Activated T-helper 1 cell treated with anti-CD3 and anti-CD28 coated beads, Interleukin-12 subunit alpha, Interleukin-12 subunit beta, Interleukin-2, Interleukin-4 antibody, amounts not matched to agents 30 ng/mL and 10 ng/mL and 1 ng/mL, durations not matched to agents 14 hours and 24 hours and 36 hours (primary cell): ENCODE results near the gene PPP2R5A. TPM values are rescaled to one million over a fixed set of nuclear protein-coding genes. Genes with fewer than 3 reads are reported as not detected.

Experiments used
- DNase-seq: peaks from one replicate; pipeline ENCODE4 v3.0.0; 2021; ENCODE audit warnings: low spot score
- H3K27ac Mint-ChIP-seq: one replicate; pipeline ENCODE4 v1.8.0; 2021; ENCODE audit warnings: mild to moderate bottlenecking, mixed read lengths
- H3K27me3 Mint-ChIP-seq: one replicate; pipeline ENCODE4 v1.8.0; 2022; ENCODE audit warnings: mild to moderate bottlenecking, moderate library complexity, mixed read lengths; ENCODE audit not compliant: insufficient read depth
- H3K36me3 Mint-ChIP-seq: one replicate; pipeline ENCODE4 v1.8.0; 2021; ENCODE audit warnings: low read depth, mixed read lengths
- H3K4me1 Mint-ChIP-seq: one replicate; pipeline ENCODE4 v1.8.0; 2021; ENCODE audit warnings: low read depth, mixed read lengths
- H3K4me3 Mint-ChIP-seq: one replicate; pipeline ENCODE4 v1.8.0; 2021; ENCODE audit warnings: mild to moderate bottlenecking, moderate library complexity, mixed read lengths
- H3K9me3 Mint-ChIP-seq: one replicate; pipeline ENCODE4 v1.8.0; 2021; ENCODE audit warnings: mixed read lengths
- intact Hi-C: fragments of 100-400 bp; cut with micrococcal nuclease; formaldehyde crosslinking; loops from one replicate; pipeline ENCODE4 v1.15.1; 2024
- total RNA-seq: library from RNA; stranded (reverse); gene quantifications from 2 replicates; pipeline ENCODE4 v1.2.3, GENCODE V29; 2022

The PPP2R5A gene
- total RNA-seq = 46.4 and 53.7 TPM in 2 replicates

GRCh38 chr1:212284744-212285684, at the start of gene PPP2R5A:
Gene PPP2R5A, plus strand, starts transcription at chr1:212285410. Its CDS starts 701 bp downstream, at chr1:212286111.
- Mint-ChIP-seq H3K27ac (peak within 1 kb of the TSS; percentile 99), H3K4me3 (peak within 1 kb of the TSS; percentile 97), H3K36me3 (peaks cover 9% of the 10 kb centered on the region), H3K27me3 (peaks cover 3% of the 10 kb centered on the region), H3K4me1 (peaks cover 50% of the 10 kb centered on the region), H3K9me3 (no peaks in the 10 kb centered on the region)
- peak; percentile 99 for DNase-seq
- intact Hi-C loops = loop anchor here (1.0 to 10.0 kb wide), 17 partner anchors 10 to 706 kb away; partner anchors contain the start of genes ATF3, DTL, INTS7 and LPGAT1

- DNase-seq = no peak
- peak overlapping the region; percentile 71 for H3K27ac Mint-ChIP-seq
- H3K9me3 Mint-ChIP-seq = no peaks in the 10 kb centered on the region
- H3K4me1 Mint-ChIP-seq = peaks cover 65% of the 10 kb centered on the region
- intact Hi-C loops = loop anchor here (5.0 kb wide), 1 partner anchor 164 kb away; no protein-coding TSS in a partner anchor
- H3K36me3 Mint-ChIP-seq = no peaks in the 10 kb centered on the region
- no peaks in the 10 kb centered on the region for H3K27me3 Mint-ChIP-seq
- no peak overlapping the region for H3K4me3 Mint-ChIP-seq
These were observed 49.4 kb upstream of the PPP2R5A start for GRCh38 chr1:212235857-212236256.

GRCh38 chr1:212236664-212237220, 48.5 kb upstream of the PPP2R5A start:
- intact Hi-C loops = loop anchor here (5.0 kb wide), 1 partner anchor 164 kb away; no protein-coding TSS in a partner anchor
- Mint-ChIP-seq H3K27ac (no peak overlapping the region), H3K4me3 (no peak overlapping the region), H3K9me3 (no peaks in the 10 kb centered on the region), H3K27me3 (no peaks in the 10 kb centered on the region), H3K36me3 (no peaks in the 10 kb centered on the region), H3K4me1 (peaks cover 57% of the 10 kb centered on the region)
- DNase-seq = no peak

GRCh38 chr1:212237651-212238050, 47.6 kb upstream of the PPP2R5A start:
- peaks cover 47% of the 10 kb centered on the region for H3K4me1 Mint-ChIP-seq
- no peak for DNase-seq
- intact Hi-C loops = loop anchor here (5.0 kb wide), 1 partner anchor 165 kb away; no protein-coding TSS in a partner anchor
- no peak overlapping the region for H3K4me3 Mint-ChIP-seq
- no peak overlapping the region for H3K27ac Mint-ChIP-seq
- H3K9me3 Mint-ChIP-seq = no peaks in the 10 kb centered on the region
- H3K27me3 Mint-ChIP-seq = no peaks in the 10 kb centered on the region
- H3K36me3 Mint-ChIP-seq = no peaks in the 10 kb centered on the region

GRCh38 chr1:212238552-212238951, 46.7 kb upstream of the PPP2R5A start:
- peaks cover 2% of the 10 kb centered on the region for H3K36me3 Mint-ChIP-seq
- DNase-seq = no peak
- H3K4me1 Mint-ChIP-seq = peaks cover 46% of the 10 kb centered on the region
- no peak overlapping the region for H3K27ac Mint-ChIP-seq
- no peak overlapping the region for H3K4me3 Mint-ChIP-seq
- H3K27me3 Mint-ChIP-seq = no peaks in the 10 kb centered on the region
- H3K9me3 Mint-ChIP-seq = no peaks in the 10 kb centered on the region
- intact Hi-C loops = loop anchor here (5.0 kb wide), 1 partner anchor 166 kb away; no protein-coding TSS in a partner anchor

GRCh38 chr1:212241501-212241900, 43.7 kb upstream of the PPP2R5A start:
- Mint-ChIP-seq H3K9me3 (no peaks in the 10 kb centered on the region), H3K27me3 (no peaks in the 10 kb centered on the region), H3K27ac (peak overlapping the region; percentile 24), H3K4me3 (no peak overlapping the region), H3K4me1 (peaks cover 35% of the 10 kb centered on the region), H3K36me3 (peaks cover 5% of the 10 kb centered on the region)
- DNase-seq = no peak
- intact Hi-C loops = no loop called here

GRCh38 chr1:212241957-212242287, 43.3 kb upstream of the PPP2R5A start:
- peak overlapping the region; percentile 71 for H3K27ac Mint-ChIP-seq
- intact Hi-C loops = loop anchor here (1.0 kb wide), 1 partner anchor 8 kb away; no protein-coding TSS in a partner anchor
- no peak for DNase-seq
- H3K4me1 Mint-ChIP-seq = peaks cover 33% of the 10 kb centered on the region
- H3K36me3 Mint-ChIP-seq = peaks cover 5% of the 10 kb centered on the region
- no peaks in the 10 kb centered on the region for H3K27me3 Mint-ChIP-seq
- no peaks in the 10 kb centered on the region for H3K9me3 Mint-ChIP-seq
- H3K4me3 Mint-ChIP-seq = no peak overlapping the region

- Mint-ChIP-seq H3K4me3 (no peak overlapping the region), H3K36me3 (peaks cover 5% of the 10 kb centered on the region), H3K27me3 (no peaks in the 10 kb centered on the region), H3K9me3 (no peaks in the 10 kb centered on the region), H3K4me1 (peaks cover 33% of the 10 kb centered on the region), H3K27ac (peak overlapping the region; percentile 71)
- intact Hi-C loops = loop anchor here (1.0 kb wide), 1 partner anchor 8 kb away; no protein-coding TSS in a partner anchor
- DNase-seq = no peak
These were observed 42.8 kb upstream of the PPP2R5A start for GRCh38 chr1:212242288-212242984.

- Mint-ChIP-seq H3K4me1 (peaks cover 33% of the 10 kb centered on the region), H3K27ac (no peak overlapping the region), H3K4me3 (no peak overlapping the region), H3K27me3 (no peaks in the 10 kb centered on the region), H3K36me3 (peaks cover 5% of the 10 kb centered on the region), H3K9me3 (no peaks in the 10 kb centered on the region)
- intact Hi-C loops = loop anchor here (1.0 kb wide), 1 partner anchor 9 kb away; no protein-coding TSS in a partner anchor
- no peak for DNase-seq
These were observed 42.3 kb upstream of the PPP2R5A start for GRCh38 chr1:212242985-212243308.

- peaks cover 22% of the 10 kb centered on the region for H3K4me1 Mint-ChIP-seq
- DNase-seq = no peak
- no peaks in the 10 kb centered on the region for H3K27me3 Mint-ChIP-seq
- peaks cover 3% of the 10 kb centered on the region for H3K9me3 Mint-ChIP-seq
- H3K4me3 Mint-ChIP-seq = no peak overlapping the region
- peak overlapping the region; percentile 55 for H3K27ac Mint-ChIP-seq
- intact Hi-C loops = no loop called here
- peaks cover 5% of the 10 kb centered on the region for H3K36me3 Mint-ChIP-seq
These were observed 40.8 kb upstream of the PPP2R5A start for GRCh38 chr1:212244441-212244840.

GRCh38 chr1:212247179-212247721, 38.0 kb upstream of the PPP2R5A start:
- H3K36me3 Mint-ChIP-seq = peaks cover 5% of the 10 kb centered on the region
- H3K4me3 Mint-ChIP-seq = no peak overlapping the region
- intact Hi-C loops = no loop called here
- H3K9me3 Mint-ChIP-seq = peaks cover 3% of the 10 kb centered on the region
- no peak overlapping the region for H3K27ac Mint-ChIP-seq
- DNase-seq = no peak
- H3K4me1 Mint-ChIP-seq = peaks cover 25% of the 10 kb centered on the region
- no peaks in the 10 kb centered on the region for H3K27me3 Mint-ChIP-seq

- Mint-ChIP-seq H3K27me3 (no peaks in the 10 kb centered on the region), H3K9me3 (peaks cover 3% of the 10 kb centered on the region), H3K36me3 (peaks cover 4% of the 10 kb centered on the region), H3K4me3 (no peak overlapping the region), H3K27ac (no peak overlapping the region), H3K4me1 (peaks cover 29% of the 10 kb centered on the region)
- intact Hi-C loops = no loop called here
- no peak for DNase-seq
These were observed 37.2 kb upstream of the PPP2R5A start for GRCh38 chr1:212247988-212248387.
